Measurements from ENCODE around the gene ERC2.
"Not testable (repeated sequence)": the region's sequence is repeated elsewhere in the genome, so short reads cannot be mapped to it uniquely, and the experiment has no call there.

DNA sequence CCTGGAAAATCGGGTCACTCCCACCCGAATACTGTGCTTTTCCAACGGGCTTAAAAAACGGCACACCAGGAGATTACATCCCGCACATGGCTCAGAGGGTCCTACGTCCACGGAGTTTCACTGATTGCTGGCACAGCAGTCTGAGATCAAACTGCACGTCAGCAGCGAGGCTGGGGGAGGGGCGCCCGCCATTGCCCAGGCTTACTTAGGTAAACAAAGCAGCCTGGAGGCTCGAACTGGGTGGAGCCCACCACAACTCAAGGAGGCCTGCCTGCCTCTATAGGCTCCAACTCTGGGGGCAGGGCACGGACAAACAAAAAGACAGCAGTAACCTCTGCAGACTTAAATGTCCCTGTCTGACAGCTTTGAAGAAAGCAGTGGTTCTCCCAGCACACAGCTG is 636.4 kb downstream of the ERC2 start:
- TF ChIP-seq, protein P1, sequence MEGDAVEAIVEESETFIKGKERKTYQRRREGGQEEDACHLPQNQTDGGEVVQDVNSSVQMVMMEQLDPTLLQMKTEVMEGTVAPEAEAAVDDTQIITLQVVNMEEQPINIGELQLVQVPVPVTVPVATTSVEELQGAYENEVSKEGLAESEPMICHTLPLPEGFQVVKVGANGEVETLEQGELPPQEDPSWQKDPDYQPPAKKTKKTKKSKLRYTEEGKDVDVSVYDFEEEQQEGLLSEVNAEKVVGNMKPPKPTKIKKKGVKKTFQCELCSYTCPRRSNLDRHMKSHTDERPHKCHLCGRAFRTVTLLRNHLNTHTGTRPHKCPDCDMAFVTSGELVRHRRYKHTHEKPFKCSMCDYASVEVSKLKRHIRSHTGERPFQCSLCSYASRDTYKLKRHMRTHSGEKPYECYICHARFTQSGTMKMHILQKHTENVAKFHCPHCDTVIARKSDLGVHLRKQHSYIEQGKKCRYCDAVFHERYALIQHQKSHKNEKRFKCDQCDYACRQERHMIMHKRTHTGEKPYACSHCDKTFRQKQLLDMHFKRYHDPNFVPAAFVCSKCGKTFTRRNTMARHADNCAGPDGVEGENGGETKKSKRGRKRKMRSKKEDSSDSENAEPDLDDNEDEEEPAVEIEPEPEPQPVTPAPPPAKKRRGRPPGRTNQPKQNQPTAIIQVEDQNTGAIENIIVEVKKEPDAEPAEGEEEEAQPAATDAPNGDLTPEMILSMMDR (IDR thresholded peaks at IDR 0.05), result not testable (repeated sequence)
- not testable (repeated sequence) for TF ChIP-seq POLR2AphosphoS5 (IDR thresholded peaks at IDR 0.05)
